ENCODE measurements around the gene ATG7. TPM values are rescaled to one million over a fixed set of nuclear protein-coding genes. Genes with fewer than 3 reads are reported as not detected.

Gene ATG7
- total RNA-seq, 4 donors from 2014 or later, result 31.3 to 67.7 (median 51.3) TPM

- peak overlapping the region in 2 of 4 donors; percentile 36 to 71 for H3K27ac ChIP-seq
Measured at GRCh38 chr3:11476735-11477144, 204.5 kb downstream of the ATG7 start.

GRCh38 chr3:11477407-11477911 is 205.3 kb downstream of the ATG7 start:
- WGBS, 2 donors, result 54 to 59% methylated on average over 3 of the region's 3 CpGs

More at GRCh38 chr3:11476735-11477144, 204.5 kb downstream of the ATG7 start:
- H3K27me3 ChIP-seq, result no peaks in the 10 kb centered on the region
- TF ChIP-seq CTCF (IDR thresholded peaks at IDR 0.05) (no peak), POLR2A (IDR thresholded peaks at IDR 0.05) (no peak)
- no peak for DNase-seq
- WGBS, 2 donors, result 14 to 26% methylated on average over 1 of the region's 1 CpG
- no peaks in the 10 kb centered on the region for H3K36me3 ChIP-seq
- no peaks in the 10 kb centered on the region for H3K9me3 ChIP-seq
- H3K4me1 ChIP-seq, result peaks cover 9 to 56% (median 16%) of the 10 kb centered on the region in 3 donors
- intact Hi-C loops (cut with DNase I), result no loop called here
- H3K4me3 ChIP-seq, result no peak overlapping the region

GRCh38 chr3:11478167-11478566 is 206.0 kb downstream of the ATG7 start:
- H3K9me3 ChIP-seq, result no peaks in the 10 kb centered on the region
- H3K27ac ChIP-seq, result peak overlapping the region; percentile 36 to 72 (median 62)
- TF ChIP-seq CTCF (IDR thresholded peaks at IDR 0.05) (no peak), POLR2A (IDR thresholded peaks at IDR 0.05) (no peak)
- H3K4me3 ChIP-seq, result no peak overlapping the region
- intact Hi-C loops (cut with DNase I), result no loop called here
- no peak for DNase-seq
- H3K36me3 ChIP-seq, result no peaks in the 10 kb centered on the region
- peaks cover 9 to 63% (median 16%) of the 10 kb centered on the region in 3 donors for H3K4me1 ChIP-seq
- no peaks in the 10 kb centered on the region for H3K27me3 ChIP-seq
- WGBS, 2 donors, result 69 to 84% methylated on average over 2 of the region's 2 CpGs

More at GRCh38 chr3:11477407-11477911, 205.3 kb downstream of the ATG7 start:
- H3K4me3 ChIP-seq, result no peak overlapping the region
- no peak for TF ChIP-seq POLR2A (IDR thresholded peaks at IDR 0.05)
- H3K9me3 ChIP-seq, result no peaks in the 10 kb centered on the region
- H3K27ac ChIP-seq, result peak overlapping the region; percentile 36 to 72 (median 62)
- intact Hi-C loops (cut with DNase I), result no loop called here
- DNase-seq, result no peak
- H3K36me3 ChIP-seq, result no peaks in the 10 kb centered on the region
- no peaks in the 10 kb centered on the region for H3K27me3 ChIP-seq
- peaks cover 9 to 63% (median 16%) of the 10 kb centered on the region in 3 donors for H3K4me1 ChIP-seq

GRCh38 chr3:11479221-11479620 is 207.0 kb downstream of the ATG7 start:
- no peak for DNase-seq
- WGBS, 2 donors, result 72 to 81% methylated on average over 3 of the region's 3 CpGs
- TF ChIP-seq CTCF (IDR thresholded peaks at IDR 0.05), result no peak
- TF ChIP-seq POLR2A (IDR thresholded peaks at IDR 0.05), result no peak

GRCh38 chr3:11480663-11481298 is 208.6 kb downstream of the ATG7 start:
- no peak for TF ChIP-seq CTCF (IDR thresholded peaks at IDR 0.05)
- TF ChIP-seq POLR2A (IDR thresholded peaks at IDR 0.05), result no peak
- no peaks in the 10 kb centered on the region for H3K9me3 ChIP-seq
- peak overlapping the region in 3 of 4 donors; percentile 36 to 52 (median 48) for H3K27ac ChIP-seq
- intact Hi-C loops (cut with DNase I), result no loop called here
- no peak overlapping the region for H3K4me3 ChIP-seq
- WGBS, 2 donors, result 71 to 83% methylated on average over 7 of the region's 7 CpGs
- no peaks in the 10 kb centered on the region for H3K27me3 ChIP-seq
- peaks cover 9 to 63% (median 16%) of the 10 kb centered on the region in 3 donors for H3K4me1 ChIP-seq
- no peaks in the 10 kb centered on the region for H3K36me3 ChIP-seq
- DNase-seq, result no peak

More at GRCh38 chr3:11479221-11479620, 207.0 kb downstream of the ATG7 start:
- Histone ChIP-seq H3K36me3 (no peaks in the 10 kb centered on the region), H3K27ac (peak overlapping the region in 2 of 4 donors; percentile 10 to 71), H3K27me3 (no peaks in the 10 kb centered on the region), H3K9me3 (no peaks in the 10 kb centered on the region), H3K4me1 (peaks cover 9 to 63% (median 16%) of the 10 kb centered on the region in 3 donors), H3K4me3 (no peak overlapping the region)
- intact Hi-C loops (cut with DNase I), result no loop called here
